GM10266 (cell line): Measurements from ENCODE around the gene ROBO1.
"Not testable (repeated sequence)": the region's sequence is repeated elsewhere in the genome, so short reads cannot be mapped to it uniquely, and the experiment has no call there.

Experiments
- DNase-seq: peaks from one replicate; pipeline ENCODE4 v3.0.0; 2012; ENCODE audit errors: extremely low spot score
- TF ChIP-seq, protein P1 (sequence below): IDR thresholded peaks from 2 replicates; pipeline ENCODE4 v1.5.1; 2012; ENCODE audit warnings: mild to moderate bottlenecking, low read depth; ENCODE audit not compliant: control insufficient read depth, insufficient read depth; ENCODE audit errors: missing control alignments

Gene ROBO1

DNA sequence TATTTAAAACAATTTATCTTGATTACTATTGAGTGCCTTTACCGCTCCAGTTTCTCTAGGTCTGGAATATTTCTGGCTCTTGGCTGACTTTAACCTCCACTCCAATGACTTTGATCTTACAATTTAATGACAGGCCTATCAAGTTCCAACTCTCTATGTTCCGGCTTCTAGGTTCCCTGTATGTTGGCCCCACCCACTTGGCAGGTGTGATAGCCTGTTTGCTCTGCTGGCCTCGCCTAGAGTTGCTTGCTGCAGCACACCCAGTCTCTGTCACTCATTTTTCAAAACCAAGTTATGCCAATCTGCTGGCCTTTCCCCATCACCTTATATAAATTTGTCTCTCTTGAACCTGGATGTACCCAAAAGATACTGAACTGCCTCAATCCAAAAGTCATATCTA, 428.0 kb downstream of the ROBO1 start:
- no peak for DNase-seq
- TF ChIP-seq, protein P1, sequence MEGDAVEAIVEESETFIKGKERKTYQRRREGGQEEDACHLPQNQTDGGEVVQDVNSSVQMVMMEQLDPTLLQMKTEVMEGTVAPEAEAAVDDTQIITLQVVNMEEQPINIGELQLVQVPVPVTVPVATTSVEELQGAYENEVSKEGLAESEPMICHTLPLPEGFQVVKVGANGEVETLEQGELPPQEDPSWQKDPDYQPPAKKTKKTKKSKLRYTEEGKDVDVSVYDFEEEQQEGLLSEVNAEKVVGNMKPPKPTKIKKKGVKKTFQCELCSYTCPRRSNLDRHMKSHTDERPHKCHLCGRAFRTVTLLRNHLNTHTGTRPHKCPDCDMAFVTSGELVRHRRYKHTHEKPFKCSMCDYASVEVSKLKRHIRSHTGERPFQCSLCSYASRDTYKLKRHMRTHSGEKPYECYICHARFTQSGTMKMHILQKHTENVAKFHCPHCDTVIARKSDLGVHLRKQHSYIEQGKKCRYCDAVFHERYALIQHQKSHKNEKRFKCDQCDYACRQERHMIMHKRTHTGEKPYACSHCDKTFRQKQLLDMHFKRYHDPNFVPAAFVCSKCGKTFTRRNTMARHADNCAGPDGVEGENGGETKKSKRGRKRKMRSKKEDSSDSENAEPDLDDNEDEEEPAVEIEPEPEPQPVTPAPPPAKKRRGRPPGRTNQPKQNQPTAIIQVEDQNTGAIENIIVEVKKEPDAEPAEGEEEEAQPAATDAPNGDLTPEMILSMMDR: no peak

DNA sequence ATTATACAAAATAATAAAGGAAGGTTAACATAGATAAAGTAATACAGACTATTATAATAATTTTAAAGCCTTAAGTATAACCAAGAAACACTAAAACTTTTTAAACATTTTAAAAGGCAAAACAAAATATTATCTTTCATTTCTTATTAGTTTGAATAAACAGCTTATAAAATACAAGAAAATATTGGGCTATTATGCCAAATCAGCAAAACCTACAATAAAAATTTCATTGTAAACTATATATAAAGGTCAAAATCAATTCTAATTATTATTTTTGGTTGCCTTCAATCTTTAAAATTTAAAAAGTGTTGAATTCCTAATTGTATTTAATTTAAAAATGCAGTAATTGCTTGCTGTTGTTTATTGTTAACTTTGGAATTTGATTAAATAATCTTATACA, 430.0 kb downstream of the ROBO1 start:
- DNase-seq: no peak

DNA sequence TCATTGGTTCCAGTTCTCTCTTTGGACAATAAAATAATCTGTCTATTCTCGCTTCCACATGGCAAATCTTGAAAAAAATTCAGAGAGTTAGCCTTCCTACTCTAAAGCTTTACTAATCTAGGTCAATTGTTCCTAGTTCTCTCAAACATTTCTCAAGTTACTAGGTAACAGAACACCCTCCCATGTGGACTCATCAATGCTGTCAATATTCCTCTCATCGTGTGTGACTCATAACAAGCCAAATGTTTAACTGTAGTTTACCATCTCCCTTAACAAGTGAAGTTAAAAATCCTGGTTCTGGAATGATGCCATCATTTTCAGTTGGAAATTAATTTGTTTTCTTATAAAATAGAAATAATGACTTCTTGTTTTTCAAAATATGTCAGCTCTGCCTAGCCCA, 438.6 kb downstream of the ROBO1 start:
- no peak for DNase-seq
- TF ChIP-seq, protein P1: no peak

More for the DNA sequence above, 430.0 kb downstream of the ROBO1 start:
- TF ChIP-seq, protein P1: no peak

DNA sequence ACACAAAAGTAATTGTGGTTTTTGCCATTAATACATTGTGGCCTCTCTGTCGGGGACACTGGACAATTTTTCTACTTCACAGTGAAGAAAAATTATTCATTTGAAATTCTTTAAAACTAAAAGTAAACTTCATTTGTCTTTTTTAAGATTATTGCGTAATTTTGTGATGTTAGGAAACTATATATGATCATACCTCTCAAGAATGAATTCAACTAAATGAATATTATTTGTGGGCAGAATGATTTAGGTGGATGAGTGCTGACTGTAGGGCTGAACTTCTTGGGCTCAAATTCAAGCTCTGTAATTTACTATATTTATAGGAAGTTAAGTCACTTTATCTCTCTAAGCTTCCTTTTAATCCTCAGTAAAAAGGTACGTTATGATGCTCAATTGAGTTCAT, 441.2 kb downstream of the ROBO1 start:
- TF ChIP-seq, protein P1: no peak
- DNase-seq: no peak

DNA sequence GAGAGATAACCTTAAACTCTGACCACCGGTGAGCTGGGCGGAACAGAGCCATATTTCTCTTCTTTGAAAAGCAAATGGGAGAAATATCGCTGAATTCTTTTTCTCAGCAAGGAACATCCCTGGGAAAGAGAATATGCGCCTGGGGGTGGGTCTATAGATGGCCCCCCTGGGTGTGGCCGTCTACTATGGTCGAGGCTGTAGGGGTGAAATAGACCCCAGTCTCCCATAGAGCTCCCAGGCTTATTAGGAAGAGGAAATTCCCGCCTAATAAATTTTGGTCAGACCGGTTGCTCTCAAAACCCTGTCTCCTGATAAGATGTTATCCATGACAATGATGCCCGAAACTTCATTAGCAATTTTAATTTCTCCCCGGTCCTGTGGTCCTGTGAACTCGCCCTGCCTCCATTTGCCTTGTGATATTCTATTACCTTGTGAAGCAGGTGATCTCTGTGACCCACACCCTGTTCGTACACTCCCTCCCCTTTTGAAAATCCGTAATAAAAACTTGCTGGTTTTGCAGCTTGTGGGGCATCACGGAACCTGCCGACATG, 441.9 kb downstream of the ROBO1 start:
- DNase-seq: not testable (repeated sequence)

DNA sequence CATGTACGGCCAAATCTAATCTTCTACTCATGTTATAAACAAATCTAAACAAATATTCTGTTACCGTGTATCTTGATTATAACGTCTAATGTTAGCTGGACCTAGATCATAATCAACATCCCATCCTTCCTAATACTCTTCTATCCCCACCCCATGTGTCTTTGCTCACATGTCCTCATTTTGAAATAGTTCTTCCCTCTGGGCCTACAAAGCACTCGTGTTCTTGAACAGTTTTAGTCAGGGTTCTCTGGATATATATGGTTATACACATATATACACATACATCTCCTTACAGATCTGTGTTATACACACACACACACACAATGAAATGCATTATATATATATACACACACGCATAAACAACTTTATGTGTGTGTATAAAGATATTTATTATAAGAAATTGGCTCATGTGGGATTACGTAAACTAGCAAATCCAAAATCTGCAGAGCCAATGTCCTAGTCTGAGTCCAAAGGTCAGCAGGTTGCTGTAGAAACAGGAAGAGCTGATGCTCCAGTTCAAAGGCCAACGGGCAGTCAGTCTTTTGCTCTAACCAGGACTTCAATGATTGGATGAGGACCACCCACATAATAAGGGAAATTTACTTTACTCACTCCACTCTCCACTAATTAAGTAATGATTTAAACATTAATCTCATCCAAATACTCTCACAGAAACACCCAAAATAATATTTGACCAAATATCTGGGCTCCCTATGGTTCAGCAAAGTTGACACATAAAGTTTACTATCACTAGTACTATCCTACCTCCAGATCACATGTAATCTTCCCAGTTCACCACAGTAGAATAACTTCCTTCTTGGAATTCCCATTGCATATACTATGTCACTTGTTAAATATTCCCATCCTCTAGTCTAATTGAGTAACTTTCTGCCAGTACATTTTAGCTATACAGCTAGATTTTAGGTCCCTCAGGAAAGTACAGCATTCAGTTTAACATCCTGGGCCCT, 450.0 kb downstream of the ROBO1 start:
- no peak for DNase-seq
- TF ChIP-seq, protein P1: no peak

DNA sequence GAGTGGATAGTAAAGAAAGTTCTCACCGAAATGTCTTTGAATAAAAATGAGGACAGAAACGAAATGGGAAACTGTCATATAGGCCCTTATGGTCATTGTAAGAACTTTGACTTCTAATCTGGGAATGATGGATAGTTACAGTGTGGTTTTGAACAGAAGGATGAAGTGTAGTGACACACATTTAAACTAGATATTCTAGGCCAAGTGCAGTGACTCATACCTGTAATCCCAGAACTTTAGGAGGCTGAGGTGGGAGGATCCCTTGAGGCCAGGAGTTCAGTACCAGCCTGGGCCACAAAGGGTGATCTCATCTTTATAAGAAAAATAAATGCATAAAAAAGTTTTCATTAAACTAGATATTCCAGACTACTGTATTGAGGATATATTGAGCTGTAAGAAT, 452.8 kb downstream of the ROBO1 start:
- TF ChIP-seq, protein P1: no peak
- no peak for DNase-seq
